ENCODE data around the gene GALNT16.
"Not testable (repeated sequence)": the region's sequence is repeated elsewhere in the genome, so short reads cannot be mapped to it uniquely, and the experiment has no call there.

The GALNT16 gene

DNA sequence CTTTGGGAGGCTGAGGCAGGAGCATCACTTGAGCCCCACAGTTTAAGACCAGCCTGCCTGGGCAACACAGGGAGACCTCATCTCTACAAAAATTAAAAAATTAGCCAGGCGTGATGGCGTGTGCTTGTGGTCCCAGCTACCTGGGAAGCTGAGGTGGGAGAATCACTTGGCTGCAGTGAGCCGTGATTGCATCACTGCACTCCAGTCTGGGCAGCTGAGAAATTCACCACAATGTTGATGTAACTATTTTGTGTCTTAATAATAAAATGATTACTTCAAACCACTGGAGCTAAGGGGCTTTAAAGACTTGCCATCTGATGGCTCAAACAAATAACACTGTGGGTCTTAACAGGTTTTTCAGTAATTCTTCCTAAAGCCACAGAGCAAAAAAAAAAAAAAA is 127.4 kb downstream of the GALNT16 start:
- no peak for TF ChIP-seq POLR2A (IDR thresholded peaks at IDR 0.05; ENCODE audit: low read depth, low read length)
- no peak for TF ChIP-seq SPI1 (IDR thresholded peaks at IDR 0.05; ENCODE audit: low read depth, low read length)
- no peak for TF ChIP-seq POU2F2 (IDR thresholded peaks at IDR 0.05; ENCODE audit: low read depth, low read length)
- no peak for TF ChIP-seq TAF1 (IDR thresholded peaks at IDR 0.05; ENCODE audit: low read depth, low read length)
- TF ChIP-seq POLR2AphosphoS5 (IDR thresholded peaks at IDR 0.05; ENCODE audit: low read depth, low read length): no peak
- no peak for TF ChIP-seq PAX5 (IDR thresholded peaks at IDR 0.05; ENCODE audit: insufficient read depth, low read length, severe bottlenecking)
- no peak for DNase-seq (ENCODE audit: insufficient read length, low spot score)
- FAIRE-seq: no peak

DNA sequence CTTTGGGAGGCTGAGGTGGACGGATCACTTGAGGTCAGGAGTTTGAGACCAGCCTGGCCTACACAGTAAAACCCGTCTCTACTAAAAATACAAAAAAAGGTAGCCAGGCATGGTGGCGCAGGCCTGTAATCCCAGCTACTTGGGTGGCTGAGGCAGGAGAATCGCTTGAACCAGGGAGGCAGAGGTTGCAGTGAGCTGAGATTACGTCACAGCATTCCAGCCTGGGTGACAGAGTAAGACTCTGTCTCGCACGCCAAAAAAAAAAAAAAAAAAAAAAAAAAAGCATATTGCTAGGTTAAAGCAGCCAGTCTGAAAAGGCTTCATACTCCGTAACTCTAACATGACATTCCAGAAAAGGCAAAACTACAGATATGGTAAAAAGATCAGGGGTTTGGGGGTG is 131.4 kb downstream of the GALNT16 start:
- not testable (repeated sequence) for FAIRE-seq; DNase-seq (ENCODE audit: insufficient read length, low spot score)

DNA sequence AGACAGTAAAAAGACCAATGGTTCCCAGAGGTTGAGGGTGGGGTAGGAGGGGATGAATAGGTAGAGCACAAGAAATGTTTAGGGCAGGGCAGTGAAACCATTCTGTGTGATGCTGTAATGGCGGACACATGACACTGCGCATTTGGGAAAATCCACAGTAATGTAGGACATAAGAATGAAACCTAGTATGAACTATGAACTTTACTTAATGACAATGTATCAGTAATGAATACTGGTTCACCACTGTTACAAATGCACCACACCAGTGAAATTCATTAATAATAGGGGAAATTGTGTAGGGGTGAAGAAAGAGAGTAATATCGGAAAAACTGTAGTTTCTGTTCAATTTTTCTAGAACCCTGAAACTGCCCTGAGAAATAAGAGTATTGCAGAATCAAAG is 132.5 kb downstream of the GALNT16 start:
- FAIRE-seq: peak; percentile 77
- TF ChIP-seq POLR2A (IDR thresholded peaks at IDR 0.05; ENCODE audit: low read depth, low read length) (no peak), TAF1 (IDR thresholded peaks at IDR 0.05; ENCODE audit: low read depth, low read length) (no peak), POLR2AphosphoS5 (IDR thresholded peaks at IDR 0.05; ENCODE audit: low read depth, low read length) (0 out of 2 replicates have a peak, but pooled peaks have one; percentile 35)

DNA sequence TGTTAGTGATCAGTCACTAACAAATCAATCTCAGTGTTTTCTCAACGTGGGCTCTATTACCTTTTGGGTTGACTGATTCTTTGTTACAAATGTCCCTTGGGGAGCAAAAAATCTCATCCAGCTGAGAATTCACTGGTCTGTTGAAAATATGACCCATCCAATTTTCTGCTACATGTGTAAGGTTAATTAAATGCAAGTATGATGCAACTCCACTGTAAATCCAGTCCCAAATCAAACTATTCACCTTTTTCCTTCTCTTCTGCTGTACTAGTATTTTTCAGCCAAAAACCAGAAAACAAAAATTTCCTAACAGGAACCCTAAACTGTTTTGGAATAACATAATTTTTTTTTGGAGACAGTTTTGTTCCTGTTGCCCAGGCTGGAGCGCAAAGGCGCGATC is 136.0 kb downstream of the GALNT16 start:
- DNase-seq (ENCODE audit: insufficient read length, low spot score): no peak
- TF ChIP-seq SPI1 (IDR thresholded peaks at IDR 0.05; ENCODE audit: low read depth, low read length): no peak
- TF ChIP-seq PAX5 (IDR thresholded peaks at IDR 0.05; ENCODE audit: insufficient read depth, low read length, severe bottlenecking): no peak
- no peak for TF ChIP-seq POLR2A (IDR thresholded peaks at IDR 0.05; ENCODE audit: low read depth, low read length)
- FAIRE-seq: no peak

More for the DNA sequence above, 132.5 kb downstream of the GALNT16 start:
- no peak for DNase-seq (ENCODE audit: insufficient read length, low spot score)

DNA sequence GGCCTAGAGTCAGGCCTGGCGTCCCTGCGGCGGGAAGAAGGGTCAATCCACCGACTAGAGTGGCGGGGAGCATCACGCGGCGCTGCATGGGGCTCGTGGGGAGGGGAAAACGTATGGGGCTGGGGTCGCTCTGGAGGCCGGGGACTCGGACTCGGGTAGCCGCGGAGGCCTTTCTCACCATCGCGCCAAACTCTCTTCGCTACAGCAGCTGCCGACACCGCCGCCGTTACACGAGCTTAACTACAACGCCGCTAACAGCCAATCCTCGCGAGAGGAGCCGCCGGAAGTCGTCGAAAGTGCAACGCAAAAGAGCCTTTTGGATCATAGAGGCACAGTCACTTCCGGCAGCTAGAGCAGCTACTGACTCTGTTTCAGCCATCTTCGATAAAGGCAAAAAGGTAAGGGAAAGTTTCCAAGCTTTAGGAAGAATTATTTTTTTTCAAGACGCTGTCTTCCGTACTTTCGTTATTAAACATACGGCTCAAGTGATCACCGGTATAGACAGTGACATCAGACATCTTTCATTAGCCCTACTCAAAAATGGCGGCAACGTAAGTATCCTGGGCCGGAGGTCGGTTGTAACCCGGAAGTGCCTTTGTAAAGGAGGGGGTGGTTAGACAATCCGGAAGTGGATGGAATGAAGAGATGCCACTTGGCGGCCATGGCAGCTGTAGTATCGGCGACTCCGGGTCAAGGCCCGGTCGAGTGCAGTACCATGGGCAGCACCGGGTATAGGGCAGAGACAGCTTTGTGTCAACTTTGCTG is 138.3 kb downstream of the GALNT16 start, which contains the start of the genes ERH and SLC39A9:
TSS of gene ERH (minus strand) at position 247 of the 765 bp plus-strand sequence. CDS start at position 181, 66 bp downstream.
TSS of gene SLC39A9 (plus strand) at position 640 of the 765 bp plus-strand sequence. CDS start 678 bp downstream, outside the sequence.
- TF ChIP-seq POU2F2 (IDR thresholded peaks at IDR 0.05; ENCODE audit: low read depth, low read length): peak; percentile 42; the same call in 1 of the 2 replicates
- TF ChIP-seq PAX5 (IDR thresholded peaks at IDR 0.05; ENCODE audit: insufficient read depth, low read length, severe bottlenecking): no peak
- peak; percentile 86 for TF ChIP-seq POLR2AphosphoS5 (IDR thresholded peaks at IDR 0.05; ENCODE audit: low read depth, low read length)
- peak; percentile 59 for TF ChIP-seq SPI1 (IDR thresholded peaks at IDR 0.05; ENCODE audit: low read depth, low read length)
- TF ChIP-seq TAF1 (IDR thresholded peaks at IDR 0.05; ENCODE audit: low read depth, low read length): peak; percentile 86
- TF ChIP-seq POLR2A (IDR thresholded peaks at IDR 0.05; ENCODE audit: low read depth, low read length): peak; percentile 90; the same call in 1 of the 2 replicates
- DNase-seq (ENCODE audit: insufficient read length, low spot score): peak; percentile 66
- FAIRE-seq: peak; percentile 98

DNA sequence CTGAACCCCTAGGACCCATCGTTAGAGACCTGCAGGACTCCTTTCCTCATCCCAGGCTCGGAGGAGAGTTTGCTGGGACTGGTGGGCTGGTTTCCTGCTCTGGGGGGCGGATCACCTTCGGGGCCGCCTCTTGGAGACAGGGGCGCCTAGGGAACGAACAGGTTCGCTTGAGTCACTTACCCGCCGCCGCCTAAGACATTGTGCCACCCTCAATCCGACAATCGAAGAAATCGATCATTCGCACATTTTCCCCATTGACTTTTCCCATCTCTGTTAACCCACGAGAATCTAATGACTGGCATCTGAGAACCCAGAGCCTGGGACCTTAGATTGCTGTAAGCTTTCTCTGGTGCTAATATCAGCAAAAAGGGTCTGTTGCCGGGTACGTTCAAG is 138.9 kb downstream of the GALNT16 start:
- no peak for DNase-seq (ENCODE audit: insufficient read length, low spot score)
- TF ChIP-seq TAF1 (IDR thresholded peaks at IDR 0.05; ENCODE audit: low read depth, low read length): no peak
- TF ChIP-seq POU2F2 (IDR thresholded peaks at IDR 0.05; ENCODE audit: low read depth, low read length): no peak
- no peak for TF ChIP-seq PAX5 (IDR thresholded peaks at IDR 0.05; ENCODE audit: insufficient read depth, low read length, severe bottlenecking)
- TF ChIP-seq POLR2AphosphoS5 (IDR thresholded peaks at IDR 0.05; ENCODE audit: low read depth, low read length): no peak
- no peak for TF ChIP-seq SPI1 (IDR thresholded peaks at IDR 0.05; ENCODE audit: low read depth, low read length)
- no peak for TF ChIP-seq POLR2A (IDR thresholded peaks at IDR 0.05; ENCODE audit: low read depth, low read length)
- FAIRE-seq: no peak

DNA sequence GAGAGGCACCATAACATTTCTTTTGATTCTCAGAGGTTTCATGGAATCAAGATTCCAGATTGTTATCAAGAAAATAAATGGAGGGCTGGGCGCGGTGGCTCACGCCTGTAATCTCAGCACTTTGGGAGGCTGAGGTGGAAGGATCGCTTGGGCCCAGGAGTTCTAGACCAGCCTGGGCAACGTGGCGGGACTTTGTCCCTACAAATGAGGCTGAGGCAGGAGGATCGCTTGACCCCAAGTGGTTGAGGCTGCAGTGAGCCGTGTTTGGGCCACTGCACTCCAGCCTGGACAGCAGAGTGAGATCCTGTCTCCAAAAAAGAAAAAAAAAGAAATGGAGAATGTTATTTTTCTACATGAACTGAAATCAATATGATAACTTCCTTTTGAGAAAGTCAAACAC is 139.8 kb downstream of the GALNT16 start:
- DNase-seq (ENCODE audit: insufficient read length, low spot score): no peak
- FAIRE-seq: no peak
- TF ChIP-seq POLR2A (IDR thresholded peaks at IDR 0.05; ENCODE audit: low read depth, low read length) (no peak), PAX5 (IDR thresholded peaks at IDR 0.05; ENCODE audit: insufficient read depth, low read length, severe bottlenecking) (no peak), SPI1 (IDR thresholded peaks at IDR 0.05; ENCODE audit: low read depth, low read length) (no peak), POLR2AphosphoS5 (IDR thresholded peaks at IDR 0.05; ENCODE audit: low read depth, low read length) (no peak), POU2F2 (IDR thresholded peaks at IDR 0.05; ENCODE audit: low read depth, low read length) (no peak), TAF1 (IDR thresholded peaks at IDR 0.05; ENCODE audit: low read depth, low read length) (no peak)

DNA sequence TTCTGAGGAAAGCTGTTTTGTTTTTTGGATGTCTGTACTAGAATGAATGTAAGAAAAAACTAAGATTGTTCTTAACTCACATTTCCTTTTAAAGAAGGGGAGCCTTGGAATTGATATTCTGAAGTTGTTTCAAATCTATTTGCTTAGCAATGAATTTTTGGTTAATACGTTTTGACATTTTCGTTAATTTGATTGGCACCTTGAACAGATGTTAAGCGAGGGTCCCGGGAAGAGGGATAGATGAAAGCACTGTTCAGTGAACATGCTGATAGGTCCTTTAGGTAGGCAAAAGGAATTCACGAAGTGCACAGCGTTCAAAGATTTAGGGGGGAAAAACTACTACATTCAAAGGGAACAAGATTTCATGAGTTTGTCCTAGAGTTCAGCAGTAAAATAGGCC is 140.2 kb downstream of the GALNT16 start:
- FAIRE-seq (no peak), DNase-seq (ENCODE audit: insufficient read length, low spot score) (no peak)
- TF ChIP-seq POLR2A (IDR thresholded peaks at IDR 0.05; ENCODE audit: low read depth, low read length) (no peak), PAX5 (IDR thresholded peaks at IDR 0.05; ENCODE audit: insufficient read depth, low read length, severe bottlenecking) (no peak), POLR2AphosphoS5 (IDR thresholded peaks at IDR 0.05; ENCODE audit: low read depth, low read length) (no peak), SPI1 (IDR thresholded peaks at IDR 0.05; ENCODE audit: low read depth, low read length) (no peak), TAF1 (IDR thresholded peaks at IDR 0.05; ENCODE audit: low read depth, low read length) (no peak), POU2F2 (IDR thresholded peaks at IDR 0.05; ENCODE audit: low read depth, low read length) (no peak)

DNA sequence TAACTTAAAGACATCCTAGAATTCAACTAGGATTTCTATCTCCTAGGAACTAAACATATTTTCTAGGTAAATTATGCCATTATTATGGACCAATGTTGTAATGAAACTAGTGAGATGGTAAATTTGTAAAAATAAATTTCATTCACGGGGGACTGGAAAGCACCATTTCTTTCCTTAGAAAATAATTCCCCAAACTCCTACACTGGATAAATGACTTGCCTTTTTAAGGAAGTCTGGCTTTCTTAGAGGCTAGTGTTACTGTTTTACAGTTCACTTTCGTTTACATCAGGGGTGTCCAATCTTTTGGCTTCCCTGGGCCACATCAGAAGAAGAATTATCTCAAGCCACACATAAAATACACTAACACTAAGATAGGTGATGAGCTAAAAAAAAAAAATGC is 141.9 kb downstream of the GALNT16 start:
- DNase-seq (ENCODE audit: insufficient read length, low spot score): no peak
- TF ChIP-seq POLR2AphosphoS5 (IDR thresholded peaks at IDR 0.05; ENCODE audit: low read depth, low read length) (no peak), POU2F2 (IDR thresholded peaks at IDR 0.05; ENCODE audit: low read depth, low read length) (no peak), POLR2A (IDR thresholded peaks at IDR 0.05; ENCODE audit: low read depth, low read length) (no peak), TAF1 (IDR thresholded peaks at IDR 0.05; ENCODE audit: low read depth, low read length) (no peak), PAX5 (IDR thresholded peaks at IDR 0.05; ENCODE audit: insufficient read depth, low read length, severe bottlenecking) (no peak), SPI1 (IDR thresholded peaks at IDR 0.05; ENCODE audit: low read depth, low read length) (no peak)
- no peak for FAIRE-seq

DNA sequence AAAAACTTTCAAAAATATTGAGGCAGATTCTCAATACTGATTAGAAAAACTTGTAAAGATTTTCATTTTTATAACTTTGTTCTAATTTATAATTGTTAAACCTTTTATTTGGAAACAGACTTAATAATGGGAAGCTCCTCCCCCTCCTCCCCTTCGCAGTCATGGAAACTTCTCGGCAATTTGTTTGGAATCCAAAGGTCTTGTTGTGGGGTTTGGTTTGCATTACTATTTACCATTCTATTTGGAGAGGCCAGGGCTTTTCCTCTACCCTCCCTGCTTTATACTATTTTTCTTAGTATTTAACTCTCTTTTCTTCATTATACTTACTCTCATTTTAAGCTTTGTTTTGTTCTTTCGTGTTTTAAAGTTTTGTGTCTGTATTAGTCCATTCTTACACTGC is 144.5 kb downstream of the GALNT16 start:
- DNase-seq (ENCODE audit: insufficient read length, low spot score) (no peak), FAIRE-seq (no peak)
- TF ChIP-seq POU2F2 (IDR thresholded peaks at IDR 0.05; ENCODE audit: low read depth, low read length) (no peak), POLR2A (IDR thresholded peaks at IDR 0.05; ENCODE audit: low read depth, low read length) (no peak), SPI1 (IDR thresholded peaks at IDR 0.05; ENCODE audit: low read depth, low read length) (no peak), PAX5 (IDR thresholded peaks at IDR 0.05; ENCODE audit: insufficient read depth, low read length, severe bottlenecking) (no peak), POLR2AphosphoS5 (IDR thresholded peaks at IDR 0.05; ENCODE audit: low read depth, low read length) (no peak), TAF1 (IDR thresholded peaks at IDR 0.05; ENCODE audit: low read depth, low read length) (no peak)
